HCT116 (cell line): ENCODE results near the gene MLX. TPM values are rescaled to one million over a fixed set of nuclear protein-coding genes. Genes with fewer than 3 reads are reported as not detected.

Experiments
- ATAC-seq: fragments of 200-7000 bp; cut with Tn5 transposase; 2 replicates; pipeline ENCODE4 v1.9.1; 2020; ENCODE audit warnings: mild to moderate bottlenecking, moderate library complexity
- BruUV-seq: library from RNA; stranded (reverse); fragments of 400-500 nt; replicated peaks from 2 replicates; lab custom pipeline; 2021; lab: Mats Ljungman, UMichigan
- CTCF ChIA-PET: fragments of 300-600 bp; sonication (Branson Sonifier 250); formaldehyde crosslinking; loops from one replicate; lab custom pipeline; 2021; ENCODE audit warnings: antibody characterized with exemption; lab: Charles Lee
- POLR2A ChIA-PET: fragments of 300-600, 350-600 bp; sonication (Branson Sonifier 250); formaldehyde crosslinking; loops from one replicate; lab custom pipeline; 2021; ENCODE audit warnings: antibody characterized with exemption; lab: Charles Lee
- RAD21 ChIA-PET, 2 experiments: fragments of 300-600 bp; sonication (Branson Sonifier 250); formaldehyde crosslinking; loops; one replicate each; lab custom pipeline; 2023; ENCODE audit warnings: low total read pairs in 2 of 2; ENCODE audit not compliant: uncharacterized antibody in 2 of 2, unreplicated experiment in 2 of 2, low non-redundant PET in 1 of 2; lab: Charles Lee
- DNase-seq: peaks from one replicate; pipeline ENCODE4 v3.0.0-alpha.2; 2010; ENCODE audit warnings: low read depth, low spot score
- H2AFZ ChIP-seq: fragments of 200-600 bp; shearing (Covaris generic), sonication (generic); 2 replicates; pipeline ENCODE4 v1.6.1; 2017; ENCODE audit warnings: low read depth, mixed run types, mixed read lengths, antibody characterized with exemption, low read length; ENCODE audit not compliant: poor library complexity, severe bottlenecking
- H3K27ac ChIP-seq: 2 replicates; pipeline ENCODE4 v1.5.1; 2012; ENCODE audit warnings: low read depth, low read length
- H3K27me3 ChIP-seq: fragments of 200-600 bp; sonication (generic); 2 replicates; pipeline ENCODE4 v1.6.1; 2016; ENCODE audit warnings: mixed run types, low read length, mixed read lengths; ENCODE audit not compliant: insufficient read depth
- H3K36me3 ChIP-seq, 2 experiments: fragments of 200-500 bp in 1 of 2; fragments of 200-600 bp in 1 of 2; sonication (Bioruptor generic) in 1 of 2; sonication (generic) in 1 of 2; 2 replicates each; pipeline versions ENCODE4 v1.5.1 to v1.6.1; 2014 to 2016; ENCODE audit warnings: low read length in 2 of 2, inconsistent platforms in 1 of 2, mixed read lengths in 1 of 2, mixed run types in 1 of 2; ENCODE audit not compliant: insufficient read depth in 2 of 2, control insufficient read depth in 1 of 2
- H3K4me1 ChIP-seq, 2 experiments: fragments of 200-600 bp in 1 of 2; sonication (generic) in 1 of 2; 2 replicates each; pipeline versions ENCODE4 v1.5.1 to v1.6.1; 2012 to 2017; ENCODE audit warnings: low read length in 2 of 2, inconsistent platforms in 1 of 2, mild to moderate bottlenecking in 1 of 2, mixed read lengths in 1 of 2, mixed run types in 1 of 2, moderate library complexity in 1 of 2; ENCODE audit not compliant: insufficient read depth in 2 of 2, control insufficient read depth in 1 of 2
- H3K4me2 ChIP-seq: fragments of 200-600 bp; sonication (generic); 2 replicates; pipeline ENCODE4 v1.6.1; 2017; ENCODE audit warnings: mixed run types, low read length, mixed read lengths
- H3K4me3 ChIP-seq, 2 experiments: fragments of 200-600 bp in 1 of 2; sonication (generic) in 1 of 2; replicated peaks in 1 of 2; 2 replicates each; pipeline ENCODE4 v1.5.1; 2011 to 2016; ENCODE audit warnings: low read length in 2 of 2, control low read depth in 1 of 2, low read depth in 1 of 2, mild to moderate bottlenecking in 1 of 2, mixed read lengths in 1 of 2, mixed run types in 1 of 2
- H3K79me2 ChIP-seq: fragments of 200-600 bp; sonication (generic); 2 replicates; pipeline ENCODE4 v1.6.1; 2017; ENCODE audit warnings: mild to moderate bottlenecking, mixed run types, low read length, moderate library complexity, mixed read lengths; ENCODE audit not compliant: insufficient read depth
- H3K9ac ChIP-seq: fragments of 200-600 bp; sonication (generic); 2 replicates; pipeline ENCODE4 v1.6.1; 2016; ENCODE audit warnings: low read length, mixed read lengths
- H3K9me2 ChIP-seq: fragments of 200-600 bp; sonication (generic), shearing (Covaris generic); 2 replicates; pipeline ENCODE4 v1.6.1; 2017; ENCODE audit warnings: mixed run types, mild to moderate bottlenecking, moderate library complexity; ENCODE audit not compliant: insufficient read depth
- H3K9me3 ChIP-seq, 2 experiments: fragments of 200-500 bp in 1 of 2; fragments of 200-600 bp in 1 of 2; sonication (Bioruptor generic) in 1 of 2; sonication (generic) in 1 of 2; 2 replicates each; pipeline ENCODE4 v1.6.1; 2014 to 2017; ENCODE audit warnings: low read length in 2 of 2, mixed read lengths in 2 of 2, inconsistent platforms in 1 of 2, low read depth in 1 of 2, mild to moderate bottlenecking in 1 of 2, mixed run types in 1 of 2, moderate library complexity in 1 of 2; ENCODE audit not compliant: control insufficient read depth in 1 of 2, insufficient read depth in 1 of 2
- H4K20me1 ChIP-seq: fragments of 200-600 bp; sonication (generic), shearing (Covaris generic); 2 replicates; pipeline ENCODE4 v1.6.1; 2017; ENCODE audit warnings: mixed run types, mild to moderate bottlenecking, moderate library complexity; ENCODE audit not compliant: insufficient read depth
- EGR1 ChIP-seq: IDR thresholded peaks from 2 replicates; pipeline ENCODE4 v1.6.1; 2012; ENCODE audit warnings: low read depth
- ELF1 ChIP-seq: IDR thresholded peaks from 2 replicates; pipeline ENCODE4 v1.6.1; 2012; ENCODE audit warnings: low read depth, borderline replicate concordance
- EZH2 ChIP-seq: fragments of 200-600 bp; sonication (generic); IDR thresholded peaks from 2 replicates; pipeline ENCODE4 v1.6.1; 2017; ENCODE audit warnings: antibody characterized with exemption, mixed run types
- FOSL1 ChIP-seq: IDR thresholded peaks from 2 replicates; pipeline ENCODE4 v1.6.1; 2012; ENCODE audit warnings: low read depth
- JUND ChIP-seq: IDR thresholded peaks from 2 replicates; pipeline ENCODE4 v1.6.1; 2012
- RAD21 ChIP-seq: IDR thresholded peaks from 2 replicates; pipeline ENCODE4 v1.6.1; 2012; ENCODE audit warnings: low read depth, mild to moderate bottlenecking
- SIN3A ChIP-seq: IDR thresholded peaks from 2 replicates; pipeline ENCODE4 v1.6.1; 2012; ENCODE audit warnings: low read depth
- SRF ChIP-seq: IDR thresholded peaks from 2 replicates; pipeline ENCODE4 v1.6.1; 2012; ENCODE audit warnings: low read depth
- TCF7L2 ChIP-seq: IDR thresholded peaks from 2 replicates; pipeline ENCODE4 v1.7.0; 2011; ENCODE audit warnings: borderline replicate concordance, inconsistent platforms; ENCODE audit not compliant: insufficient read depth, insufficient read length; ENCODE audit errors: extremely low read depth
- ZFX ChIP-seq: fragments of 450-650 bp; IDR thresholded peaks from 2 replicates; pipeline ENCODE4 v1.6.1; 2017
- ZNF274 ChIP-seq: fragments of 200-500 bp; sonication (Bioruptor generic); IDR thresholded peaks from 2 replicates; pipeline ENCODE4 v1.6.1; 2014; ENCODE audit warnings: mild to moderate bottlenecking, low read depth, low read length, inconsistent platforms
- intact Hi-C: fragments of 100-400 bp; cut with micrococcal nuclease; formaldehyde crosslinking; loops from 2 replicates; pipeline ENCODE4 v1.10.0; 2022
- total RNA-seq: library from RNA; stranded (reverse); gene quantifications from one replicate; pipeline ENCODE4 v1.2.1, GENCODE V29; 2021; ENCODE audit not compliant: unreplicated experiment
- TF ChIP-seq, protein P1 (sequence below), 3 experiments: fragments of 200-600 bp in 1 of 3; sonication (generic) in 1 of 3; IDR thresholded peaks in 2 of 3; conservative IDR thresholded peaks in 1 of 3; 2 replicates each; pipeline ENCODE4 v1.5.1; 2012 to 2017; ENCODE audit warnings: low read depth in 2 of 3, low read length in 2 of 3, antibody characterized with exemption in 1 of 3, borderline replicate concordance in 1 of 3, control low read depth in 1 of 3, mild to moderate bottlenecking in 1 of 3, mixed read lengths in 1 of 3, mixed run types in 1 of 3, moderate library complexity in 1 of 3; ENCODE audit not compliant: insufficient read depth in 1 of 3
- TF ChIP-seq, protein P2 (sequence below): IDR thresholded peaks from 2 replicates; pipeline ENCODE4 v1.6.1; 2012
- TF ChIP-seq, protein P3 (sequence below): IDR thresholded peaks from 2 replicates; pipeline ENCODE4 v1.6.1; 2011; ENCODE audit warnings: mild to moderate bottlenecking, low read length, moderate library complexity; ENCODE audit not compliant: insufficient replicate concordance; ENCODE audit errors: extremely low read depth
- TF ChIP-seq, protein P4 (sequence below): IDR thresholded peaks from 2 replicates; pipeline ENCODE4 v1.6.1; 2012

MLX gene
- total RNA-seq, 1 experiment from 2014 or later: 47.9 TPM

DNA sequence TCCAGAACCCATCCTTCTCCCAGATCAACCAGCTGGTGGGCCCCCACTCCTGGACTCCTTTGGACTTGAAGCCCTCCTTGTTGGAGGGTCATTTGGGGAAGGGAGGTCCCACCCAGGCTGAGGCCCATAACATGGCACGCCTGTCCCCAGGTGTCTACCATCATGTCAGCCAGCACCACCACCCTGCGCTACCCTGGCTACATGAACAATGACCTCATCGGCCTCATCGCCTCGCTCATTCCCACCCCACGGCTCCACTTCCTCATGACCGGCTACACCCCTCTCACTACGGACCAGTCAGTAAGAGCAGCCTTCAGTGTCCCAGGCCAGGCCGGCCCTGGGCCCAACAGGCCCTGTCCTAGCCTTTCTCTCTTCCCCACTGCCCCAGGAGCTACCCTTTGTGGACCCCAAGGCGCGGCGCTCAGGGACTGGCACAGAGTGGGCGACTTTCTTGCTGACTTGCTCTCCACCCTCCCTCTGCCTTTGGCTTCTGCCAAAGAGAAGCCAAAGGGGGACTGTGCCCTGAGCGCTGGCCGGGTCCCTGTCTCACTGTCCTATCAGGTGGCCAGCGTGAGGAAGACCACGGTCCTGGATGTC is 46.9 kb downstream of the MLX start:
- Histone ChIP-seq H3K27me3 (no peaks in the 10 kb centered on the region), H3K4me2 (no peak overlapping the region), H3K79me2 (peaks cover 27% of the 10 kb centered on the region), H3K9me3 (no peaks in the 10 kb centered on the region), H3K4me1 (peaks cover 8 to 18% of the 10 kb centered on the region in 2 experiments), H3K27ac (no peak overlapping the region), H3K9me2 (no peaks in the 10 kb centered on the region), H2AFZ (no peak overlapping the region), H3K36me3 (peaks cover 35 to 43% of the 10 kb centered on the region in 2 experiments), H4K20me1 (no peaks in the 10 kb centered on the region), H3K4me3 (no peak overlapping the region), H3K9ac (no peak overlapping the region)
- ChIA-PET RAD21 (no interaction called here), CTCF (no interaction called here), POLR2A (no interaction called here)
- ATAC-seq: no peak
- intact Hi-C loops: no loop called here
- TF ChIP-seq RAD21 (no peak), ZFX (no peak), ELF1 (no peak), JUND (no peak), ZNF274 (no peak), EZH2 (no peak)
- no TSS peak for BruUV-seq
- no peak for DNase-seq

DNA sequence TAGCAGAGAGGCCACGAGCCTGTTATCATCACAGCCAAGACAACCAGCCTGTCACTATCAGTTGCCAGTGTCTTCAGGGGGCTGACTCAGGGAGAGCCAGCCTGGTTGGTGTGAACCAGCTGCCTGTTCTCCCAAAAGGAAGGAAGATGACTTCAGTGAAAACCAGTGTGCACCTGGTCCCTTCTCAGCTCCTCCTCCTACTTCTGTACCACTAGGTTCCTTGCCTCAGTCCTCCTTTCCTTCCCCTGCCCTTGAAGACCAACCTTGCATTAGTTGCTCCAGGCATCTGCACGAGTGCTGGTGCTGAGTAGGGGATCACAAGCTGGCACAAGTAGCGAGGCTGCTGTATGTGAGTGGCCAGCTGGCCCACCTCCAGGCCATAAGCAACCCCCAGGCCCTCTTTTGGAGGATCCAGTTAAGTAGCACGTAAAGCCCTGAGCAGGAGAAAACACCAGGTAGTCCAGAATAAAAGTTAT is 51.1 kb downstream of the MLX start:
- intact Hi-C loops: no loop called here
- no peak overlapping the region for H3K4me3 ChIP-seq
- DNase-seq (no peak), ATAC-seq (peak; percentile 21; the same call in 1 of the 2 replicates)
- no peaks in the 10 kb centered on the region for H3K79me2 ChIP-seq
- no peak overlapping the region for H3K27ac ChIP-seq
- H3K9me2 ChIP-seq: no peaks in the 10 kb centered on the region
- no peaks in the 10 kb centered on the region for H3K9me3 ChIP-seq
- H3K36me3 ChIP-seq: peaks cover 21 to 26% of the 10 kb centered on the region in 2 experiments
- H3K9ac ChIP-seq: no peak overlapping the region
- H3K4me2 ChIP-seq: peak overlapping the region; percentile 31; the same call in 1 of the 2 replicates
- no peaks in the 10 kb centered on the region for H4K20me1 ChIP-seq
- POLR2A ChIA-PET: interaction anchor here (1.3 to 1.9 kb wide), 2 partner anchors 9 to 62 kb away, joined by 3 to 8 read pairs; partner anchors contain the start of genes RETREG3 and TUBG1
- H3K27me3 ChIP-seq: no peaks in the 10 kb centered on the region
- no peak overlapping the region for H2AFZ ChIP-seq
- no TSS peak for BruUV-seq
- TF ChIP-seq, protein P1, sequence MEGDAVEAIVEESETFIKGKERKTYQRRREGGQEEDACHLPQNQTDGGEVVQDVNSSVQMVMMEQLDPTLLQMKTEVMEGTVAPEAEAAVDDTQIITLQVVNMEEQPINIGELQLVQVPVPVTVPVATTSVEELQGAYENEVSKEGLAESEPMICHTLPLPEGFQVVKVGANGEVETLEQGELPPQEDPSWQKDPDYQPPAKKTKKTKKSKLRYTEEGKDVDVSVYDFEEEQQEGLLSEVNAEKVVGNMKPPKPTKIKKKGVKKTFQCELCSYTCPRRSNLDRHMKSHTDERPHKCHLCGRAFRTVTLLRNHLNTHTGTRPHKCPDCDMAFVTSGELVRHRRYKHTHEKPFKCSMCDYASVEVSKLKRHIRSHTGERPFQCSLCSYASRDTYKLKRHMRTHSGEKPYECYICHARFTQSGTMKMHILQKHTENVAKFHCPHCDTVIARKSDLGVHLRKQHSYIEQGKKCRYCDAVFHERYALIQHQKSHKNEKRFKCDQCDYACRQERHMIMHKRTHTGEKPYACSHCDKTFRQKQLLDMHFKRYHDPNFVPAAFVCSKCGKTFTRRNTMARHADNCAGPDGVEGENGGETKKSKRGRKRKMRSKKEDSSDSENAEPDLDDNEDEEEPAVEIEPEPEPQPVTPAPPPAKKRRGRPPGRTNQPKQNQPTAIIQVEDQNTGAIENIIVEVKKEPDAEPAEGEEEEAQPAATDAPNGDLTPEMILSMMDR (IDR thresholded peaks at IDR 0.05 in 2 of 3, conservative IDR thresholded peaks at IDR 0.05 in 1 of 3; ENCODE audit: borderline replicate concordance in 1 of 3, insufficient read depth in 1 of 3, low read depth in 2 of 3, low read length in 2 of 3): no peak
- TF ChIP-seq ELF1: no peak
- no peak for TF ChIP-seq EZH2
- TF ChIP-seq, protein P2, sequence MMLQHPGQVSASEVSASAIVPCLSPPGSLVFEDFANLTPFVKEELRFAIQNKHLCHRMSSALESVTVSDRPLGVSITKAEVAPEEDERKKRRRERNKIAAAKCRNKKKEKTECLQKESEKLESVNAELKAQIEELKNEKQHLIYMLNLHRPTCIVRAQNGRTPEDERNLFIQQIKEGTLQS: no peak
- TF ChIP-seq SRF: no peak
- TF ChIP-seq, protein P3, sequence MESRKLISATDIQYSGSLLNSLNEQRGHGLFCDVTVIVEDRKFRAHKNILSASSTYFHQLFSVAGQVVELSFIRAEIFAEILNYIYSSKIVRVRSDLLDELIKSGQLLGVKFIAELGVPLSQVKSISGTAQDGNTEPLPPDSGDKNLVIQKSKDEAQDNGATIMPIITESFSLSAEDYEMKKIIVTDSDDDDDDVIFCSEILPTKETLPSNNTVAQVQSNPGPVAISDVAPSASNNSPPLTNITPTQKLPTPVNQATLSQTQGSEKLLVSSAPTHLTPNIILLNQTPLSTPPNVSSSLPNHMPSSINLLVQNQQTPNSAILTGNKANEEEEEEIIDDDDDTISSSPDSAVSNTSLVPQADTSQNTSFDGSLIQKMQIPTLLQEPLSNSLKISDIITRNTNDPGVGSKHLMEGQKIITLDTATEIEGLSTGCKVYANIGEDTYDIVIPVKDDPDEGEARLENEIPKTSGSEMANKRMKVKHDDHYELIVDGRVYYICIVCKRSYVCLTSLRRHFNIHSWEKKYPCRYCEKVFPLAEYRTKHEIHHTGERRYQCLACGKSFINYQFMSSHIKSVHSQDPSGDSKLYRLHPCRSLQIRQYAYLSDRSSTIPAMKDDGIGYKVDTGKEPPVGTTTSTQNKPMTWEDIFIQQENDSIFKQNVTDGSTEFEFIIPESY: no peak
- TF ChIP-seq EGR1: no peak
- TF ChIP-seq FOSL1: no peak
- TF ChIP-seq TCF7L2: no peak
- no peak for TF ChIP-seq ZNF274
- TF ChIP-seq, protein P4, sequence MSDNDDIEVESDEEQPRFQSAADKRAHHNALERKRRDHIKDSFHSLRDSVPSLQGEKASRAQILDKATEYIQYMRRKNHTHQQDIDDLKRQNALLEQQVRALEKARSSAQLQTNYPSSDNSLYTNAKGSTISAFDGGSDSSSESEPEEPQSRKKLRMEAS: no peak
- TF ChIP-seq SIN3A: no peak
- CTCF ChIA-PET: interaction anchor here (1.3 to 2.3 kb wide), 3 partner anchors 8 to 63 kb away, joined by 4 to 11 read pairs (median 7); partner anchors contain the start of genes RETREG3 and TUBG1
- H3K4me1 ChIP-seq: peaks cover 13 to 21% of the 10 kb centered on the region in 2 experiments
- RAD21 ChIA-PET: interaction anchor here in 1 of 2 experiments (0.8 to 1.4 kb wide), 2 partner anchors 59 to 61 kb away, joined by 3 read pairs; partner anchors contain the start of gene PLEKHH3
